Mammary epithelial cell (primary cell): ENCODE results near the gene HMGA1.

Source experiments
- CTCF ChIP-seq, 2 donors: IDR thresholded peaks in 1 of 2; conservative IDR thresholded peaks in 1 of 2; 2 replicates each; pipeline ENCODE4 v1.5.1; 2011 to 2012; ENCODE audit warnings: inconsistent platforms in 2 of 2, low read length in 2 of 2, mild to moderate bottlenecking in 2 of 2, control low read depth in 1 of 2, low read depth in 1 of 2; ENCODE audit not compliant: insufficient read depth in 1 of 2; ENCODE audit errors: extremely low read depth in 1 of 2
- EZH2 ChIP-seq: IDR thresholded peaks from 2 replicates; pipeline ENCODE4 v1.6.1; 2012; ENCODE audit warnings: low read length, inconsistent platforms, borderline replicate concordance

GRCh38 chr6:34239500-34239825 is 2.8 kb downstream of the HMGA1 start:
- TF ChIP-seq CTCF (conservative IDR thresholded peaks at IDR 0.05 in 1 of 2, IDR thresholded peaks at IDR 0.05 in 1 of 2; ENCODE audit: extremely low read depth in 1 of 2, insufficient read depth in 1 of 2, low read depth in 1 of 2, low read length in 2 of 2), result no peak
- TF ChIP-seq EZH2, result no peak
